ENCODE measurements around the gene NUP214.
"Not testable (repeated sequence)": the region's sequence is repeated elsewhere in the genome, so short reads cannot be mapped to it uniquely, and the experiment has no call there.

NUP214 gene

GRCh38 chr9:131104016-131104740 is 21.2 kb upstream of the NUP214 start:
- no peaks in the 10 kb centered on the region for H3K27me3 ChIP-seq (ENCODE audit: control insufficient read depth, insufficient read depth, low read length, poor library complexity, severe bottlenecking)
- WGBS, 2 experiments = 71 to 75% methylated on average over 4 of the region's 5 CpGs
- no peaks in the 10 kb centered on the region for H3K9me3 ChIP-seq (ENCODE audit: control insufficient read depth, low read length)
- peaks cover 16% of the 10 kb centered on the region for H3K36me3 ChIP-seq (ENCODE audit: control insufficient read depth, insufficient read depth, low read length)
- no peak overlapping the region for H3K27ac ChIP-seq (ENCODE audit: insufficient read depth, low read depth, low read length, poor library complexity, severe bottlenecking)
- peaks cover 8% of the 10 kb centered on the region for H3K4me1 ChIP-seq (ENCODE audit: control insufficient read depth, insufficient read depth, low read length)
- H3K4me3 ChIP-seq (ENCODE audit: insufficient read depth, low read depth, low read length) = no peak overlapping the region

GRCh38 chr9:131105952-131106351 is 19.4 kb upstream of the NUP214 start:
- H3K4me1 ChIP-seq (ENCODE audit: control insufficient read depth, insufficient read depth, low read length) = no peaks in the 10 kb centered on the region
- WGBS, 2 experiments = 94 to 97% methylated on average over 8 of the region's 8 CpGs
- no peaks in the 10 kb centered on the region for H3K27me3 ChIP-seq (ENCODE audit: control insufficient read depth, insufficient read depth, low read length, poor library complexity, severe bottlenecking)
- no peak overlapping the region for H3K4me3 ChIP-seq (ENCODE audit: insufficient read depth, low read depth, low read length)
- no peaks in the 10 kb centered on the region for H3K9me3 ChIP-seq (ENCODE audit: control insufficient read depth, low read length)
- peaks cover 16% of the 10 kb centered on the region for H3K36me3 ChIP-seq (ENCODE audit: control insufficient read depth, insufficient read depth, low read length)
- no peak overlapping the region for H3K27ac ChIP-seq (ENCODE audit: insufficient read depth, low read depth, low read length, poor library complexity, severe bottlenecking)

GRCh38 chr9:131107760-131108159 is 17.6 kb upstream of the NUP214 start:
- Histone ChIP-seq H3K4me3 (ENCODE audit: insufficient read depth, low read depth, low read length) (no peak overlapping the region), H3K4me1 (ENCODE audit: control insufficient read depth, insufficient read depth, low read length) (peaks cover 6% of the 10 kb centered on the region), H3K36me3 (ENCODE audit: control insufficient read depth, insufficient read depth, low read length) (peaks cover 16% of the 10 kb centered on the region), H3K27ac (ENCODE audit: insufficient read depth, low read depth, low read length, poor library complexity, severe bottlenecking) (no peak overlapping the region), H3K9me3 (ENCODE audit: control insufficient read depth, low read length) (no peaks in the 10 kb centered on the region), H3K27me3 (ENCODE audit: control insufficient read depth, insufficient read depth, low read length, poor library complexity, severe bottlenecking) (no peaks in the 10 kb centered on the region)
- 87 to 90% methylated on average over 8 of the region's 8 CpGs for WGBS, 2 experiments

GRCh38 chr9:131111186-131111853 is 14.1 kb upstream of the NUP214 start:
- WGBS, 2 experiments = 53 to 54% methylated on average over 10 of the region's 10 CpGs
- Histone ChIP-seq H3K4me3 (ENCODE audit: insufficient read depth, low read depth, low read length) (no peak overlapping the region), H3K27me3 (ENCODE audit: control insufficient read depth, insufficient read depth, low read length, poor library complexity, severe bottlenecking) (no peaks in the 10 kb centered on the region), H3K9me3 (ENCODE audit: control insufficient read depth, low read length) (no peaks in the 10 kb centered on the region), H3K27ac (ENCODE audit: insufficient read depth, low read depth, low read length, poor library complexity, severe bottlenecking) (peak overlapping the region; percentile 91), H3K36me3 (ENCODE audit: control insufficient read depth, insufficient read depth, low read length) (peaks cover 13% of the 10 kb centered on the region), H3K4me1 (ENCODE audit: control insufficient read depth, insufficient read depth, low read length) (peaks cover 6% of the 10 kb centered on the region)

- Histone ChIP-seq H3K36me3 (ENCODE audit: control insufficient read depth, insufficient read depth, low read length) (peaks cover 10% of the 10 kb centered on the region), H3K9me3 (ENCODE audit: control insufficient read depth, low read length) (no peaks in the 10 kb centered on the region), H3K27me3 (ENCODE audit: control insufficient read depth, insufficient read depth, low read length, poor library complexity, severe bottlenecking) (no peaks in the 10 kb centered on the region), H3K4me3 (ENCODE audit: insufficient read depth, low read depth, low read length) (no peak overlapping the region), H3K4me1 (ENCODE audit: control insufficient read depth, insufficient read depth, low read length) (peaks cover 6% of the 10 kb centered on the region), H3K27ac (ENCODE audit: insufficient read depth, low read depth, low read length, poor library complexity, severe bottlenecking) (peak overlapping the region; percentile 91)
- WGBS, 2 experiments = 11 to 16% methylated on average over 24 of the region's 25 CpGs
These were observed 13.5 kb upstream of the NUP214 start for GRCh38 chr9:131111854-131112311.

- Histone ChIP-seq H3K4me3 (ENCODE audit: insufficient read depth, low read depth, low read length) (no peak overlapping the region), H3K36me3 (ENCODE audit: control insufficient read depth, insufficient read depth, low read length) (peaks cover 14% of the 10 kb centered on the region), H3K9me3 (ENCODE audit: control insufficient read depth, low read length) (no peaks in the 10 kb centered on the region), H3K27me3 (ENCODE audit: control insufficient read depth, insufficient read depth, low read length, poor library complexity, severe bottlenecking) (no peaks in the 10 kb centered on the region), H3K27ac (ENCODE audit: insufficient read depth, low read depth, low read length, poor library complexity, severe bottlenecking) (peak overlapping the region; percentile 91), H3K4me1 (ENCODE audit: control insufficient read depth, insufficient read depth, low read length) (peaks cover 6% of the 10 kb centered on the region)
- WGBS, 2 experiments = 92 to 93% methylated on average over 23 of the region's 23 CpGs
These were observed 12.8 kb upstream of the NUP214 start for GRCh38 chr9:131112374-131113154.

- 88 to 92% methylated on average over 8 of the region's 8 CpGs for WGBS, 2 experiments
- no peaks in the 10 kb centered on the region for H3K9me3 ChIP-seq (ENCODE audit: control insufficient read depth, low read length)
- H3K27ac ChIP-seq (ENCODE audit: insufficient read depth, low read depth, low read length, poor library complexity, severe bottlenecking) = no peak overlapping the region
- H3K4me1 ChIP-seq (ENCODE audit: control insufficient read depth, insufficient read depth, low read length) = peaks cover 6% of the 10 kb centered on the region
- no peak overlapping the region for H3K4me3 ChIP-seq (ENCODE audit: insufficient read depth, low read depth, low read length)
- no peaks in the 10 kb centered on the region for H3K27me3 ChIP-seq (ENCODE audit: control insufficient read depth, insufficient read depth, low read length, poor library complexity, severe bottlenecking)
- H3K36me3 ChIP-seq (ENCODE audit: control insufficient read depth, insufficient read depth, low read length) = peaks cover 13% of the 10 kb centered on the region
These were observed 11.7 kb upstream of the NUP214 start for GRCh38 chr9:131113655-131114054.

GRCh38 chr9:131114084-131114535 is 11.3 kb upstream of the NUP214 start:
- H3K36me3 ChIP-seq (ENCODE audit: control insufficient read depth, insufficient read depth, low read length) = peaks cover 13% of the 10 kb centered on the region
- no peak overlapping the region for H3K27ac ChIP-seq (ENCODE audit: insufficient read depth, low read depth, low read length, poor library complexity, severe bottlenecking)

GRCh38 chr9:131115360-131115742 is 10.0 kb upstream of the NUP214 start:
- H3K4me1 ChIP-seq (ENCODE audit: control insufficient read depth, insufficient read depth, low read length); H3K9me3 ChIP-seq (ENCODE audit: control insufficient read depth, low read length); H3K27ac ChIP-seq (ENCODE audit: insufficient read depth, low read depth, low read length, poor library complexity, severe bottlenecking); H3K27me3 ChIP-seq (ENCODE audit: control insufficient read depth, insufficient read depth, low read length, poor library complexity, severe bottlenecking); H3K4me3 ChIP-seq (ENCODE audit: insufficient read depth, low read depth, low read length): not testable (repeated sequence)
- WGBS, 2 experiments = 90 to 94% methylated on average over 4 to 5 of the region's 6 CpGs
- peaks cover 24% of the 10 kb centered on the region for H3K36me3 ChIP-seq (ENCODE audit: control insufficient read depth, insufficient read depth, low read length)

More at GRCh38 chr9:131114084-131114535, 11.3 kb upstream of the NUP214 start:
- H3K9me3 ChIP-seq (ENCODE audit: control insufficient read depth, low read length) = no peaks in the 10 kb centered on the region
- 95% methylated on average over 8 of the region's 8 CpGs for WGBS, 2 experiments
- H3K4me1 ChIP-seq (ENCODE audit: control insufficient read depth, insufficient read depth, low read length) = peaks cover 6% of the 10 kb centered on the region
- no peaks in the 10 kb centered on the region for H3K27me3 ChIP-seq (ENCODE audit: control insufficient read depth, insufficient read depth, low read length, poor library complexity, severe bottlenecking)
- no peak overlapping the region for H3K4me3 ChIP-seq (ENCODE audit: insufficient read depth, low read depth, low read length)

Measured in ectodermal cell (in vitro differentiated cells).